Subcutaneous adipose tissue (tissue), 4 donors: ENCODE data around the gene CD69. TPM values are rescaled to one million over a fixed set of nuclear protein-coding genes. Genes with fewer than 3 reads are reported as not detected.

Experiments
- CTCF ChIP-seq: fragments of 450-650 bp; IDR thresholded peaks from one replicate; pipeline ENCODE4 v1.5.1; 2016; ENCODE audit warnings: low read depth, mild to moderate bottlenecking, control low read depth, antibody characterized with exemption, moderate library complexity
- total RNA-seq, 4 donors: library from RNA; depleted of rRNA; stranded (reverse); fragments of >200 nt; gene quantifications; one replicate each; pipeline ENCODE4 v1.1.0, GENCODE V29; 2016

Gene CD69
- total RNA-seq, 4 donors from 2014 or later, result 5.4 to 14.8 (median 8.4) TPM; not detected in 1

DNA sequence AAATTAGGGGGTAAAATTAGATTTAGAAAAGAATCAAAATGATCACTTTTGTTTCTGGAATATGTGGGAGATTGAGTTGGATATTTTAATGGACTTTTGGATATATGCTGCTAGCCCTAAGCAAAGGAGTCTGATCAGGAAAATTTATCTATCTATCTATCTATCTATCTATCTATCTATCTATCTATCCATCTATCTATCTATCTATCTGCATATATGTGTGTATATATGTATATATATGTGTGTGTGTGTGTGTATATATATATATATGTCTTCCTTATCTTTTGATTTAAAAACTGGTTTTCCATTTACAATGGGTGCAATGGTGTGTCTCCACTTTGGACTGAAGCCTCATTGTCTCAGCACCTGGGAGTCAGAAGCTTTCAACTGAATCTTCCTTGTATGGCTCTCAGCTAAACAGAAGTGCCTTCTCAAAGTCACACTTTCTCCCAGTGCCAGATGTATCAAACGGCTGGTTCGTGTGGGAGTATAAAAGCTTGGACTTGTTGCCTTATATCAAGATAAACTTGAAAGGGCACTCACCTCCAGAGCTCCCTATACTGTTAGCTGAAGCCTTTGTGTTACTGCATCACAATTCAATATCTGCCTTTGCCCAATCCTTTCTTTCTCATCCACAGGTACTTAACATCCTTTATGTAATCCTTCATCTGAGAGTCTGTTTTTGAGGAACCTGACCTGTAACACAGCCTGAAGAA is 31.6 kb upstream of the CD69 start:
- TF ChIP-seq CTCF, result no peak

DNA sequence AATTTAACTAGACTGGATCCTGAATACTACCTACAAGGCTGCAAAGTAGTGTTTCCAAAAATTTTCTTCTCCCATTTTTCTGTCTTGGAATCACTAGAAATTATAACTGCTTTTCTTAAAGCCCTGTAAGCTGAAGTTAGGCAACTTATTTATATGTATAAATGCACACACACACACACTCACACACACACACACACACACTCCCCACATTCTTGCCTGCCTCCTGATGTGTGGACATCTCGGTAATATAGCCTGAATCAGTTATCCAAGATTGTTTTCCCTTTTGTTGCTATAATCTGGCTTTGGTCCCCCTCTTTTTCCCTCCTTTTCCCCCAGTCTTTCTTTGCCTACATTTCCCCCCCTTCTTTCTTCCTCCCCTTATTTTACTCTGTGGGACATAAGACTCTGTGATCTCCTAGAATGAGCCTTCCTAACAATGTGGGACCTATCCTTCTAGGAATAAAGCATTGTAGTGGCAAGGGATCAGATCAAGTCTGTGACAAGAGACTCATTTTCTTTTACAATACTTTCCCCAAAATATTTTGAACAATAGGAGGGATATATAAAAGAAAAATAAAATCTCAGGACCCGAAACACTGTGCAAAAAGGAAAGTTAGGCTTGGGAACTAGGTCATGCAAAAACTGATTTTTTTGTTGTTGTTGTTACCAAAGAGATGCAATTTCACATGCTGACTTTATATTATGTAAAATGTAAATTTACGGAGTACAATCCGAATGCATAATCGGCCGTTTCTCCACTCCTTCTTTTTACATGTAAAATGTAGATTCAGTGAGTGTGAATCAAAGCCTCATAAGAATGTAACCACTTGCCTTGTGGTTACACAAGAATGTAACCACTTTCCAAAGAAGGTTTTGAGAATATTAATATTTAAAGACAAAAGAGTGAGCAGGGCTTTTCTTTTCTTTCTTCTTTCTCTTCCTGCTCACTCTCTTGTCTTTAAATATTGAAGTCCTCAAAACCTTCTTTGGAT is 26.3 kb upstream of the CD69 start:
- no peak for TF ChIP-seq CTCF

- TF ChIP-seq CTCF, result no peak
These were observed 24.1 kb upstream of the CD69 start for GRCh38 chr12:9784816-9785215.

- TF ChIP-seq CTCF, result no peak
These were observed 23.6 kb upstream of the CD69 start for GRCh38 chr12:9784326-9784725.

DNA sequence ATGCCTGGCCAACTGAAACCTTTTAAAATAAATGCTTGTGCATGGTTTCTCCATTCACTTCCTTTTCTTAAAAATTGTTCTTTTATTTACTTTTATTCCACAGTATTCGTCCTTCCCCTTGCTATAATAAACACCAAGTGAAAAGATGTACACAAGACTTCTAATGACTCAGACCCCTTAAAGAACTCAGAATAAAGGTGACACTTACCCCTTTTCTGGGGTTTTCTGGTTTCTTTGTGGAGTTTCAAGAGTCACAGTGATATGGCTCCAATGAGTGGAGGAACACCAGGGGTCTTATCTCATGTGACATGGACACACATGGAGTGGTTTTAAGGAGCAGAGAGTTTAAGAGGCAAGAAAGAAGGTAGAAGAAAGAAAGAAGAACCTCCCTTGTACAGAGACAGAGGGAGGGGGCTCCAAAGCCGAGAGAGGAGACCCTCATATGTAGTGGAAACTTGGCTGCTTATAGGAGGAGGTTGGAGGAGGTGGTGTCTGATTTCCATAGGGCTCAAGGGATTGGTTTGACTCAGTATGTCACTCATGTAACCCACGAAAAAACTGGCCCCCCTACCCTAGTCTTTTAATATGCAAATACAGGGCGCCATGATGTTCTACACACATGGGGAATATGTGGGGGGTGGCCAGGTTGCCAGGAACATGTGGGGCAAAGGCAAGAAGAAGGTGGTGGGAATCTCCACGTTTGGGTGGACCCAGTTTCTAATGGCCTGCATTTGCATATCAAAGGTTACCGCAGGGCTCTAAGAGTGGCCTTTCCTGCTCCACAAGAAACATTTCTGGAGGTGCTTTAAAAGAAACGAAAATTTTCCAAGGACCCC is 22.1 kb upstream of the CD69 start:
- no peak for TF ChIP-seq CTCF

- TF ChIP-seq CTCF, result no peak
These were observed 20.7 kb upstream of the CD69 start for GRCh38 chr12:9781360-9781759.
